Activated CD8-positive, alpha-beta T cell treated with anti-CD3 and anti-CD28 coated beads for 36 hours (primary cell): ENCODE measurements around the gene ZNF710. TPM values are rescaled to one million over a fixed set of nuclear protein-coding genes. Genes with fewer than 3 reads are reported as not detected.

Experiments used
- ATAC-seq: fragments of 200-7000 bp; cut with Tn5 transposase; one replicate; pipeline ENCODE4 v1.10.0; 2021; ENCODE audit warnings: mild to moderate bottlenecking, moderate library complexity
- CTCF ChIA-PET: fragments of 350-600 bp; sonication (Branson Sonifier 250); formaldehyde crosslinking; loops from one replicate; lab custom pipeline; 2021; ENCODE audit warnings: antibody characterized with exemption; lab: Charles Lee
- POLR2A ChIA-PET: fragments of 350-600 bp; sonication (Branson Sonifier 250); formaldehyde crosslinking; loops from one replicate; lab custom pipeline; 2021; ENCODE audit warnings: antibody characterized with exemption; lab: Charles Lee
- DNase-seq: peaks from one replicate; pipeline ENCODE4 v3.0.0-alpha.2; 2020
- H3K27ac Mint-ChIP-seq: one replicate; pipeline ENCODE4 v1.8.0; 2021; ENCODE audit warnings: mild to moderate bottlenecking, mixed read lengths
- H3K27me3 Mint-ChIP-seq: one replicate; pipeline ENCODE4 v1.8.0; 2021; ENCODE audit warnings: mixed read lengths
- H3K36me3 Mint-ChIP-seq: one replicate; pipeline ENCODE4 v1.8.0; 2021; ENCODE audit warnings: low read depth, mixed read lengths
- H3K4me1 Mint-ChIP-seq: one replicate; pipeline ENCODE4 v1.8.0; 2021; ENCODE audit warnings: low read depth, mixed read lengths
- H3K4me3 Mint-ChIP-seq: one replicate; pipeline ENCODE4 v1.8.0; 2021; ENCODE audit warnings: mild to moderate bottlenecking, moderate library complexity, mixed read lengths
- H3K9me3 Mint-ChIP-seq: one replicate; pipeline ENCODE4 v1.8.0; 2021; ENCODE audit warnings: mixed read lengths
- intact Hi-C: fragments of 100-400 bp; cut with micrococcal nuclease; formaldehyde crosslinking; loops from one replicate; pipeline ENCODE4 v1.10.0; 2022
- total RNA-seq, 2 experiments: library from RNA; stranded (reverse); gene quantifications; one replicate each; pipeline ENCODE4 v1.2.3, GENCODE V29; 2021
- TF ChIP-seq, protein P1 (sequence below): fragments of 200-600 bp; IDR thresholded peaks from one replicate; pipeline ENCODE4 v1.8.0; 2022; ENCODE audit warnings: antibody characterized with exemption, mild to moderate bottlenecking

ZNF710 gene
- total RNA-seq, 2 experiments from 2014 or later, result 15.2 to 17.2 TPM

DNA sequence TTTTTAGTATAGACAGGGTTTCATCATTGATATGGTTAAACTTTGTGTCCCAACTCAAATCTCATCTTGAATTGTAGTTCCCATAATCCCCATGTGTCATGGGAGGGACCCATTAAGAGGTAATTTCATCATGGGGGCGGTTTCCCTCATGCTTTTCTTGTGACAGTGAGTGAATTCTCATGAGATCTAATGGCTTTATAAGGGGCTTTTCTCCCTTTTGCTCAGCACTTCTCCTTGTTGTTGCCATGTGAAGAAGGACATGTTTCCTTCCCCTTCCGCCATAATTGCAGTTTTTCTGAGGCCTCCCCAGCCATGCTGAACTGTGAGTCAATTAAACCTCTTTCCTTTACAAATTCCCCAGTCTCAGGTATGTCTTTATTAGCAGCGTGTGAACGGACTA is 20.2 kb upstream of the ZNF710 start:
- intact Hi-C loops, result no loop called here
- POLR2A ChIA-PET, result no interaction called here
- TF ChIP-seq, protein P1, sequence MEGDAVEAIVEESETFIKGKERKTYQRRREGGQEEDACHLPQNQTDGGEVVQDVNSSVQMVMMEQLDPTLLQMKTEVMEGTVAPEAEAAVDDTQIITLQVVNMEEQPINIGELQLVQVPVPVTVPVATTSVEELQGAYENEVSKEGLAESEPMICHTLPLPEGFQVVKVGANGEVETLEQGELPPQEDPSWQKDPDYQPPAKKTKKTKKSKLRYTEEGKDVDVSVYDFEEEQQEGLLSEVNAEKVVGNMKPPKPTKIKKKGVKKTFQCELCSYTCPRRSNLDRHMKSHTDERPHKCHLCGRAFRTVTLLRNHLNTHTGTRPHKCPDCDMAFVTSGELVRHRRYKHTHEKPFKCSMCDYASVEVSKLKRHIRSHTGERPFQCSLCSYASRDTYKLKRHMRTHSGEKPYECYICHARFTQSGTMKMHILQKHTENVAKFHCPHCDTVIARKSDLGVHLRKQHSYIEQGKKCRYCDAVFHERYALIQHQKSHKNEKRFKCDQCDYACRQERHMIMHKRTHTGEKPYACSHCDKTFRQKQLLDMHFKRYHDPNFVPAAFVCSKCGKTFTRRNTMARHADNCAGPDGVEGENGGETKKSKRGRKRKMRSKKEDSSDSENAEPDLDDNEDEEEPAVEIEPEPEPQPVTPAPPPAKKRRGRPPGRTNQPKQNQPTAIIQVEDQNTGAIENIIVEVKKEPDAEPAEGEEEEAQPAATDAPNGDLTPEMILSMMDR, result no peak
- Mint-ChIP-seq H3K36me3 (no peaks in the 10 kb centered on the region), H3K27me3 (no peaks in the 10 kb centered on the region), H3K9me3 (peaks cover 8% of the 10 kb centered on the region), H3K4me3 (no peak overlapping the region), H3K27ac (no peak overlapping the region), H3K4me1 (no peaks in the 10 kb centered on the region)
- ATAC-seq (no peak), DNase-seq (no peak)
- CTCF ChIA-PET, result no interaction called here

DNA sequence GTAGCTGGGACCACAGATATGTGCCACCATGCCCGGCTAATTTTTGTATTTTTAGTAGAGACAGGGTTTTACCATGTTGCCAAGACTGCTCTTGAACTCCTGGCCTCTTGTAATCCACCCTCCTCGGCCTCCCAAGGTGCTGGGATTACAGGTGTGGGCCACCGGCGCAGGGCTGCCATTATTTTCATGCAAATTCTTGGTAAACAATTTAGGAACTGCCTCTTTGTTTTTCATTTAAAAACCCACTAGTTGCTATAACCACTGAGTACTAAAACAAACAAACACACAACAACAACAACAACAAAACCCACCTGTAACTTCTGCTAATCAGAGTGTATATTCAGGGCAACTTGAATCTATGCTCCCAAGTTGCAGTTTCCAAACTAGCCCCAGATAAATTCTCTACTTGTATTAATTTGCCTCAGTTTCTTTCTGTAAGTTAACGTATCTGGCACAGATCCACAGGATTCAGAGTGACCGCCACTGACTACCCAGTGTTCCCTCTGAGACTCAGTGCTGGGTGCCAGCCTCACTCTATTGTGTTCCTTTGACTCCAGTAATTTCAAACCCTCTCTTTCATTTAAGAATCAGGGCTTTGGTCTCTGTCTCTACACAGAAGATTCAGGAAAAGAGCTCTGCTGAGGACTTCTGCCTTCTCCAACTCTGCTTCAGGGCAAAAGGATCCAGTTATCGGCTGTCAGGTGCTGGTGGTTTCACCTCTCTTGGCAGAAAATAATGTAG is 18.6 kb upstream of the ZNF710 start:
- Mint-ChIP-seq H3K9me3 (peaks cover 8% of the 10 kb centered on the region), H3K27me3 (no peaks in the 10 kb centered on the region), H3K27ac (no peak overlapping the region), H3K4me1 (no peaks in the 10 kb centered on the region), H3K4me3 (no peak overlapping the region), H3K36me3 (no peaks in the 10 kb centered on the region)
- CTCF ChIA-PET, result no interaction called here
- POLR2A ChIA-PET, result no interaction called here
- intact Hi-C loops, result no loop called here
- TF ChIP-seq, protein P1, result no peak
- ATAC-seq (no peak), DNase-seq (no peak)

DNA sequence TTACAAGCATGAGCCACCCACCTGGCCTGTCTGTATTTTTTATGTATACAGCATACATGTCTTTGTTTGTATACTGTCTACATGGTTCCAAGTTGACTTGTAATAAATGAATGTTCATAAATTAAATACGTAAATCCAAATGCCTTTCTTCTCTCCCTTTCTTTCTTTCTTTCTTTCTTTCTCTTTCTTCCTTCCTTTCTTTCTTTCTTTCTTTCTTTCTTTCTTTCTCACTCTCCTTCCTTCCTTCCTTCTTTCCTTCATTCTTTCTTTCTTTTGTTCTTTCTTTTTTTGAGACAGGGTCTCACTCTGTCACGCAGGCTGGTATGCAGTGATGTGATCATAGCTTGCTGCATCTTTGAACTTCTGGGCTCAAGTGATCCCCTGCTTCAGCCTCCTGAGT is 17.1 kb upstream of the ZNF710 start:
- CTCF ChIA-PET, result interaction anchor here (0.7 to 1.3 kb wide), 3 partner anchors 12 to 86 kb away, joined by 3 to 4 read pairs (median 4); no protein-coding TSS in a partner anchor

DNA sequence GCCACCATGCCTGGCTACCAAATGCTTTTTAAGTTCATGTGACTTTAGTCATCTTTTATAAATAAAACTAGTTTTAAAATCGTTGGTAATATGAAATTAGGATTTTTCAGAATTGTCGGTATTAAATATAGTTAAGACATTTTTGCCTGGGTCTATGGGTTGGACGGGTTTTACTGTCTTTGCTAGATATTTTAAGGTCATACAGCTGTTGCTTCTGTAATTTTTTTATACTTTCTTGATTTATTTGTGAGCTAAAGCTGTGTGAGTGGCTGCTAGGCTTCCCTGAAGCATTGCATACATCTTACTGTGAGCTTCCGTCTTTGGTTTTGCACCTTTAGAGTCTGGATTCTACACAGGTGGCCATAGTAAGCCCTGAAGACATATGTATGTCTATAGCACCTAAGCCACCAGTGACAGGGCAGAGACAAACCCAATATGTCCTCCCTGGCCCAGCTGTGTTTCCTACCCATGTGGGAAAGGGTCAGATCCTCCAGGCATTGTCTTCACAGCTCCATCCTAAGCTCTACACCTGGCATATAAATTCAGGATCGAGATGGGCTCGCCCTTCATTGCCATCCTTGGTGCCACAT is 16.6 kb upstream of the ZNF710 start:
- ATAC-seq, result no peak
- Mint-ChIP-seq H3K27ac (no peak overlapping the region), H3K27me3 (no peaks in the 10 kb centered on the region), H3K4me1 (no peaks in the 10 kb centered on the region), H3K36me3 (no peaks in the 10 kb centered on the region), H3K9me3 (peaks cover 8% of the 10 kb centered on the region), H3K4me3 (no peak overlapping the region)
- DNase-seq, result no peak
- POLR2A ChIA-PET, result interaction anchor here (1.9 kb wide), 1 partner anchor 18 kb away, joined by 4 read pairs; no protein-coding TSS in a partner anchor
- intact Hi-C loops, result no loop called here
- CTCF ChIA-PET, result interaction anchor here (0.7 to 1.3 kb wide), 5 partner anchors 13 to 87 kb away, joined by 3 to 5 read pairs (median 4); no protein-coding TSS in a partner anchor
- TF ChIP-seq, protein P1, result no peak

More for the DNA sequence above, 17.1 kb upstream of the ZNF710 start:
- no peak for ATAC-seq
- Mint-ChIP-seq H3K9me3 (peaks cover 8% of the 10 kb centered on the region), H3K4me3 (no peak overlapping the region), H3K36me3 (no peaks in the 10 kb centered on the region), H3K27ac (no peak overlapping the region), H3K27me3 (no peaks in the 10 kb centered on the region), H3K4me1 (no peaks in the 10 kb centered on the region)
- intact Hi-C loops, result no loop called here
- TF ChIP-seq, protein P1, result no peak
- POLR2A ChIA-PET, result interaction anchor here (0.9 to 1.9 kb wide), 2 partner anchors 8 to 18 kb away, joined by 3 to 4 read pairs; no protein-coding TSS in a partner anchor
- no peak for DNase-seq

DNA sequence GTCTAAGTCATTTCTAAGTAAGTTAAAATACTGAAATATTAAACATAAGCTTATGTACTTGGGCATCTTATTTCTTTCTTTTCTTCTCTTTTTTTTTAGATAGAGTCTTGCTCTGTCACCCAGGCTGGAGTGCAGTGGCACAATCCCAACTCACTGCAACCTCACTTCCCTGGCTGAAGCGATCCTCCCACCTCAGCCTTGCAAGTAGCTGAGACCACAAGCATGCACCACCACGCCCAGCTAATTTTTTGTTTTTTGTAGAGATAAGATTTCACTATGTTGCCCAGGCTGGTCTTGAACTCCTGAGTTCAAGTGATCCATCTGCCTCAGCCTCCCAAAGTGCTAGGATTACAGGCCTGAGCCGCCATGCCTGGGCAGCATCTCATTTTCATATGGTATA is 16.0 kb upstream of the ZNF710 start:
- ATAC-seq (no peak), DNase-seq (no peak)
- Mint-ChIP-seq H3K4me3 (no peak overlapping the region), H3K36me3 (no peaks in the 10 kb centered on the region), H3K27ac (no peak overlapping the region), H3K4me1 (no peaks in the 10 kb centered on the region), H3K27me3 (no peaks in the 10 kb centered on the region), H3K9me3 (peaks cover 8% of the 10 kb centered on the region)
- POLR2A ChIA-PET, result interaction anchor here (1.9 kb wide), 1 partner anchor 17 kb away, joined by 4 read pairs; no protein-coding TSS in a partner anchor
- TF ChIP-seq, protein P1, result no peak
- CTCF ChIA-PET, result interaction anchor here (1.2 to 1.3 kb wide), 4 partner anchors 13 to 86 kb away, joined by 4 to 5 read pairs (median 4); no protein-coding TSS in a partner anchor
- intact Hi-C loops, result no loop called here
